Neural progenitor cell (in vitro differentiated cells): ENCODE data around the gene ZNF197.

Experiments used
- EZH2 ChIP-seq: fragments of 200-600 bp; sonication (generic); IDR thresholded peaks from 2 replicates; pipeline ENCODE4 v1.6.1; 2017; ENCODE audit warnings: antibody characterized with exemption, mild to moderate bottlenecking, moderate library complexity
- EZH2phosphoT487 ChIP-seq: fragments of 200-600 bp; sonication (generic); IDR thresholded peaks from 2 replicates; pipeline ENCODE4 v1.6.1; 2017; ENCODE audit warnings: antibody characterized with exemption
- TF ChIP-seq, protein P1 (sequence below): fragments of 200-600 bp; sonication (generic); IDR thresholded peaks from 2 replicates; pipeline ENCODE4 v1.5.1; 2017; ENCODE audit warnings: antibody characterized with exemption, mild to moderate bottlenecking

GRCh38 chr3:44601749-44602148 is 23.1 kb upstream of the ZNF197 start:
- TF ChIP-seq, protein P1, sequence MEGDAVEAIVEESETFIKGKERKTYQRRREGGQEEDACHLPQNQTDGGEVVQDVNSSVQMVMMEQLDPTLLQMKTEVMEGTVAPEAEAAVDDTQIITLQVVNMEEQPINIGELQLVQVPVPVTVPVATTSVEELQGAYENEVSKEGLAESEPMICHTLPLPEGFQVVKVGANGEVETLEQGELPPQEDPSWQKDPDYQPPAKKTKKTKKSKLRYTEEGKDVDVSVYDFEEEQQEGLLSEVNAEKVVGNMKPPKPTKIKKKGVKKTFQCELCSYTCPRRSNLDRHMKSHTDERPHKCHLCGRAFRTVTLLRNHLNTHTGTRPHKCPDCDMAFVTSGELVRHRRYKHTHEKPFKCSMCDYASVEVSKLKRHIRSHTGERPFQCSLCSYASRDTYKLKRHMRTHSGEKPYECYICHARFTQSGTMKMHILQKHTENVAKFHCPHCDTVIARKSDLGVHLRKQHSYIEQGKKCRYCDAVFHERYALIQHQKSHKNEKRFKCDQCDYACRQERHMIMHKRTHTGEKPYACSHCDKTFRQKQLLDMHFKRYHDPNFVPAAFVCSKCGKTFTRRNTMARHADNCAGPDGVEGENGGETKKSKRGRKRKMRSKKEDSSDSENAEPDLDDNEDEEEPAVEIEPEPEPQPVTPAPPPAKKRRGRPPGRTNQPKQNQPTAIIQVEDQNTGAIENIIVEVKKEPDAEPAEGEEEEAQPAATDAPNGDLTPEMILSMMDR: no peak
- no peak for TF ChIP-seq EZH2
- no peak for TF ChIP-seq EZH2phosphoT487
